Stromal cell of bone marrow (primary cell): ENCODE results near the gene ATP5PD.
"Not testable (repeated sequence)": the region's sequence is repeated elsewhere in the genome, so short reads cannot be mapped to it uniquely, and the experiment has no call there.

ENCODE experiments used
- DNase-seq: peaks from one replicate; pipeline ENCODE4 v3.0.0-alpha.2; 2012; ENCODE audit warnings: low read depth

Gene ATP5PD

DNA sequence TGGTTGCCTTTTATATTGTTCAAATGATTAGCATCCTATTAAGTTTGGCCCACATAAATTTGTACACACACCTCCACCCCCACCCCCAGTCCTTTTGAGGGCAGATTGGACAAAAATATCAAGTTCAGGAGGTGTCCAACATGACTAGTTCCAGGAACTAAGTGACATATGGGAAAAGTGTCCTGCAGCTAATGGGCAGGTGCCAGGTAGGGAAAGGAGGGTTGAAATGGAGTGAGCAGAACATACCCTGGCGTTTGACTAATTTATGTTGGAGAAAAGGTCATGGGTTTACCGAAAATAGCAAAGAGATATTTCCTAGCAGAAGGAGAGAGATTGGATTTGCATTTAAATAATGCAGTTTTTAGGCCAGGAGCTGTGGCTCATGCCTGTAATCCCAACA, 5.2 kb upstream of the ATP5PD start:
- no peak for DNase-seq

GRCh38 chr17:75049706-75050105, 2.9 kb upstream of the ATP5PD start:
- no peak for DNase-seq

DNA sequence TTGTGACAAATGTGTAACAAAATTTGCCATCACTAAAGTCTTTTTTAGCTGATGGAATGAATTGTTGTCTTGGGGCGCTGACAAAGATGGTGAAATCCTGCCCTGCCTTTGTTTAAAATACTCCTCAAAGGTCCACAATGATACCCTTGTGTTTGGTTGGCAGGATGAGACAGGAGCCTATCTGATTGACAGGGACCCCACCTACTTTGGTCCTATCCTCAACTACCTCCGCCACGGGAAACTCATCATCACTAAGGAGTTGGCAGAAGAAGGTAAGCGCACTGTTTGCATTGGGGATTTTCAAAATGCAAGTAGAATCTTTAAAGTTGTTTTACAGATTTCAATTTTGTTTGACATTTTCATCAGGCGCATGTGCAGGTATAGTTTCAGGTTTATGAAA, 2.3 kb upstream of the ATP5PD start:
- no peak for DNase-seq

DNA sequence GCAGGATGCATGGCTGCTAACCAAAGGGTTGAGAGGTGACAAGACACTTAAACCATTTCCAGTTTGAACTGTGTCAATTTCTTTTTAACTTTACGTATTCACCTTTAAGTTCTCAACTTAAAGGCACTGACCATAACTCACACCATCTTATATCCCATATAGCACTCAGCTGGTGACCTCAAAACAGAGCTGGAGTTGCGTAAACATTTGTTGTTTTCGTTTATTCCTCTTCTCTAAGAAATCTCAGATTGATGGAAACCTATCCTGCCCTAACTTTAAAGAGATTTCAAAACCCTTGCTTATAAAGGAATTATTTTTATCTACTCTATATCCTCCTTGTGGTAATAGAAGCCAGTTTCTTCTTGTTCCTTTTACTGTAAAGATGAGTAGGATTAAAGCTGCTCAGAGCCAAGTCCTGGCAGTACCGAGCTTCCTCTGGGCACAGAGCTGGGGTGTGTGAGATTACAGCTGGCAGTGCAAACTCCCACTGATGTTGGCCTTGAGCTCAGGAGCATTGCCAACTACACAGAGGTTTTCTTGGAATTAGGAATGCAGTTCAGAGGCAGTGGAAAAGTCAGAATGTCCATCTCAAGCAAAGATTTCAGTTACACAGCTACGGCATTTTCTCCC, 1.6 kb upstream of the ATP5PD start:
- no peak for DNase-seq

DNA sequence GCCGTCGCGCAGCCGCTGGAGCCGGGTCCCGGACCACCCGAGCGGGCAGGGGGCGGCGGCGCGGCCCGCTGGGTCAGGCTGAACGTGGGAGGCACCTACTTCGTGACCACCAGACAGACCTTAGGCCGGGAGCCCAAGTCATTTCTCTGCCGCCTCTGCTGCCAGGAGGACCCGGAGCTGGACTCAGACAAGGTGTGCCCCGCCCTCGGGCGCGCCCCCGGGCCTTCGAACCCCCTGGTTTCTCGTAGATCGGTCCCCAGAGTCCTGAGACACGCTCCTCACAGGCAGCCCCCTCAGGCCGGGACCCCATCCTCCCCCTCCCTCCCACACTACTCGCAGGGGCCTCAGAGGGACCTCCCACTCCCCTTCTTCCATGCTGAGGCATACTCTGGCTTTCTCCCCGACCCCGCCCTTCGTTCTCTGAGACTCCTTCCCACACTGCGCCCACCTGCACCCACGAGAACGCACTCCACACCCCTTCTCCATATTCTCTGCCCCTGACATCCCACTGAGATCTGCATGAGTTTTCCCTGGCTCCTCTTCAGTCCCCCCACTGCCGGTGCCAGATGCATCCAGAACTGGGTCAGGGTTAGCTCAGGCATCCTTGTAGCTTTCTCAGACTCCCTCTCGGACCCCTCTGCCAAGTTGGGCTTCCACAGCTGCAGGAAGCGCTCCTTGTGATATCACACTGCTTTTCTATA, 779 bp upstream of the ATP5PD start:
- no peak for DNase-seq

DNA sequence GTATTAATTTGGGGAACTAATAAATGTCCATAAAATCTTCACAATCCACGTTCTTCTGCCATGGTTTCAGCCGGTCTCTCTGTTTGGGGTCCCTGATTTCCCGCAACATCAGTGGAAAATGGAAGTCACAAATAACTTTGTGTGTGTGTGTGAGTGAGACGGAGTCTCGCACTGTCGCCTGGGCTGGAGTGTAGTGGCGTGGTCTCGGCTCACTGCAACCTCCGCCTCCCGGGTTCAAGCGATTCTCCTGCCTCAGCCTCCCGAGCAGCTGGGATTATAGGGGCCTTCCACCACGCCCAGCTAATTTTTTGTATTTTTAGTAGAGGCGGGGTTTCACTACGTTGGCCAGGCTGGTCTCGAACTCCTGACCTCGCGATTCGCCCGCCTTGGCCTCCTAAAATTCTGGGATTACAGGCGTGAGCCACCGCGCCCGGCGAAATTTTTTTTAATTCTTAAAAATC, 793 bp downstream of the ATP5PD start:
- DNase-seq, result not testable (repeated sequence)

GRCh38 chr17:75044716-75045115, 2.1 kb downstream of the ATP5PD start:
- no peak for DNase-seq

DNA sequence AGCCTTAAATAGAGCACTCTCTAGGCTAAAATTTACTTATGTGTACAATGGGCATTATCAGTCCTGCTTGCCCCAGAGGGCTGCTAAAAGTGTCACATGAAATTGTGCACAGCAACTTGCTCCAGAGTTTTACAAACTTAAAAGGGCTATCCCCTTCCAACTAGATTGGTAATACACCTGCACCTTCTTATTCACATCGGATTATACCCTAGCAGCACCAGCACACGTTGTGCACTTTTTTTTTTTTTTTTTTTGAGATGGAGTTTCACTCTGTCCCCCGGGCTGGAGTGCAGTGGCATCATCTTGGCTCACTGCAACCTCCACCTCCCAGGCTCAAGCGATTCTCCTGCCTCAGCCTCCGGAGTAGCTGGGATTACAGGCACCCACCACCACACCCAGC, 3.0 kb downstream of the ATP5PD start:
- not testable (repeated sequence) for DNase-seq

- DNase-seq, result no peak
Observed at GRCh38 chr17:75041656-75042280, 5.0 kb downstream of the ATP5PD start.

GRCh38 chr17:75039238-75039637, 7.5 kb downstream of the ATP5PD start:
- no peak for DNase-seq

- DNase-seq, result peak; percentile 71
Observed at GRCh38 chr17:75036643-75037268, 10.0 kb downstream of the ATP5PD start.

DNA sequence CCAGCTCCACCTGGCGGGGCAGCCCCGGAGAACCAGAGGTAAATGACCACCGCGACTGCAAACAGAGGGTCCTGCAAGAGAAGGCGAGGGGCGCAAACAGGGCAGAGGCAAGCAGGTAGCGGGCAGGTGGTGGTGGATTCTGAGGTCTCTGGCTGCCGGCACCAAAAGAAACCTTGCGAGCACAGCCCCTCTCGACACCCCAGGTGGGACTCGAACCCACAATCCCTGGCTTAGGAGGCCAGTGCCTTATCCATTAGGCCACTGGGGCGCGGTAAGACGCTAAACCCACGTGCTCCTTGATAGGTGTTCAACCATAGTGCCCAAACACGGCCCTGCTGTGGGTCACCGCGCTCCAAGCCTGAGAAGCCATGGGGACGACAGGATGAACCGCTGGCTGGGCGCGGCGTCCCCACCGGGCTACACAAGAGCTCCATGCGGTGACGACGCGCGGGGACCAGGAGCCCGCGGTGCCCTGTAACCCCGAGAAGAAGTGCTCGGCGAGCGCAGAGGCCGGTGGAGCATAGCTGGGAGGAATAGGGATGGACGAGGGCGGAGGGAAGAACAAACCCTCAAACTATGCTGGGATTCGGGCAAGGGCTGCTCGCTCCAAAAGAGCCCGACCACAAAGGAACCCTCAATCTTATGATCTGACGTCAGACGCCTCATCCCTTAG, 12.4 kb downstream of the ATP5PD start:
- DNase-seq, result peak; percentile 74

DNA sequence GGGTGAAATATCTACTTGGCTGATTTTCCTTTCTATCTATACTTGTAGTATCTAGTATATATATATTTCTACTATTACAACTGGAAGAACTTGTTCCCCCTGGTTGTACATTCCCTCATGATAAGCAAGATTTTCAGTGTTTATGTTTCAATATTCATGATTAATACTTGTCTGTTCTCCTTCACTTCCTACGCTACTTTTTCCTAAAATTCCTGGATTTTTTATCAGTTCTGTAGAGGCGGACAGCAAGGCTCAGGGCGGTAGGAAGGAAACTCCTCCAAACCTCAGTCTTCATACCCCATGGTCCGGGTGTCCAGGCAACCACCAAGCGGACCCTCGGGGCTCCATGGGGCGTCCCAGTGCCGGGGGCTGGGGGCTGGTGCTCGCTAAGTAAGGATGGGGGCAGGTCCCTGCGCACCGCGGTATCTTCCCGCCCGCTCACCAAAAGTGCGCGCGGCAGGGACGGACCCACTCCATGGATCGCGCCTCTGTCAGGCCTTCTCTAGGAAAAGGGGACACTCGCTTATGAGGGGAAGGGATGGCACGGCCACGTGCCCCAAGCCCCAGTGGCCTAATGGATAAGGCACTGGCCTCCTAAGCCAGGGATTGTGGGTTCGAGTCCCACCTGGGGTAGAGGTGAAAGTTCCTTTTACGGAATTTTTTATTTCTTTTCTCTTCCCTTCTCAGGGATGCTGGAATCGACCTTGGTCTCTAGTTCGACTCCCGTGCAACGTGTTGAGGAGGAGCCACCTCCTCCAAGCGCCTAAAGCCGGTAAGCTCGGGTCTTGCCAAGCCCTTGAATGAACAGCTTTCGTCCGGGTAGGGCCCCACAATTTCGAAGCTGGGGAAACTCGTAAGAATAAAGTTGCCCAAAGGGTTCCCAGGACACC, 13.2 kb downstream of the ATP5PD start:
- peak; percentile 74 for DNase-seq

DNA sequence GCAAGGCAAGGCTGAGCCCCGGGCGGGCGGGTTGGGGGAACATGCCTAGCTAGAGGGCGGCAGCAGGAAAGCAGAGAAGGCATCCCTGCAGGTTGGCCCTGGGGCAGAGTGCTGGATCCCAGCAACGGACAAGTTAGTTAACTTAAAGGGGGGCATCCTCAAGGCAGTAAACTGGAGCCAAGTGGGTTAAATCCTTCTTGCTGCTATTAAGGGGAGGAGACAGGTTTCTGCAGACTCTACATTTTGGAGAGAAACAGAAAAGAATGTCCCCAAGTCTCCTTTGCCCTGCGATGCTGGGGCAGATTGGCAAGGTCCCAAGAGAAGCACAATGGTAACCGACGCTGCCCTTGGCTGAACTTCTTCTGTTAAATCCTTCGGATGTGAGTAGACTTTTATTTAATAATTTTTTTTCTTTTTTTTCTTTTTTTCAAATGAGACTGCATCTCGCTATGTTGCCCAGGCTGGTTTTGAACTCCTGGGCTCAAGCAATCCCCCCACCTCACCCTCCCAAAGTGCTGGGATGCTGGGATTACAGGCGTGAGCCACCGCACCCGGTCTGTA, 14.0 kb downstream of the ATP5PD start:
- no peak for DNase-seq

GRCh38 chr17:75031972-75032719, 14.6 kb downstream of the ATP5PD start:
- DNase-seq, result peak; percentile 92

GRCh38 chr17:75030161-75030560, 16.6 kb downstream of the ATP5PD start:
- DNase-seq, result no peak

DNA sequence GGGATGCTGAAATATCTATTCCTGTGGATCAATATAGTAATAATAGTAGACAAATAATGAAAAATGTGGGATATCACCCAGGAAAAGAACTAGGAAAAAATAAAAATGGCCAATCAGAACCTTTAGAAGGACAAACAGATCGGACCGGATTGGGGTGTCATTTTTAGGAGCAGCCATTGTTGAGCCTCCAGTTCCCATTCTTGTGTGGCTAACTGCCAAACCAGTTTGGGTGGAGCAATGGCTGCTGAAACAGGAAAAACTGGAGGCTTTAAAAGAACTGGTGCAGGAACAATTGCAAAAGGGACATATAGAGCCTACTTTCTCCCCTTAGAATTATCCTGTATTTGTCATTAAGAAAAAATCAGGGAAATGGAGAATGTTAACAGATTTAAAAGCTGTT, 20.1 kb downstream of the ATP5PD start:
- DNase-seq, result not testable (repeated sequence)

GRCh38 chr17:75025398-75025734, 21.4 kb downstream of the ATP5PD start:
- DNase-seq, result not testable (repeated sequence)

- no peak for DNase-seq
Observed at GRCh38 chr17:75024686-75025397, 21.9 kb downstream of the ATP5PD start.
